ENCODE results near the gene CDH20. TPM values are rescaled to one million over a fixed set of nuclear protein-coding genes. Genes with fewer than 3 reads are reported as not detected.

CDH20 gene
- total and polyA plus RNA-seq, 2 of the 13 experiments (the other 11 are each of a cell fraction or from before 2014, with no cell fraction given) = not detected

GRCh38 chr18:61528961-61529360 lies 195.7 kb downstream of the CDH20 start:
- intact Hi-C loops (cut with micrococcal nuclease; ENCODE audit: unreplicated experiment) = no loop called here

More at GRCh38 chr18:61528961-61529360, 195.7 kb downstream of the CDH20 start:
- ChIA-PET POLR2A (no interaction called here), CTCF (ENCODE audit: low intra/inter-chr PET ratio, low total read pairs) (no interaction called here)
- BruUV-seq (replicated peaks) = no TSS peak
- Histone ChIP-seq H3K4me1 (ENCODE audit: insufficient read depth, low read length) (no peaks in the 10 kb centered on the region), H3K9me3 (ENCODE audit: low read length) (no peaks in the 10 kb centered on the region), H3K9ac (ENCODE audit: insufficient read depth, low read depth, low read length) (no peak overlapping the region), H3K36me3 (replicated peaks in 1 of 2; ENCODE audit: control insufficient read depth in 1 of 2, insufficient read depth in 2 of 2, low read length in 2 of 2) (no peaks in the 10 kb centered on the region), H4K20me1 (ENCODE audit: insufficient read depth, low read length) (no peaks in the 10 kb centered on the region), H2AFZ (ENCODE audit: low read length) (no peak overlapping the region), H3K4me3 (replicated peaks in 1 of 3; ENCODE audit: insufficient read depth in 1 of 3, low read depth in 2 of 3, low read length in 3 of 3) (no peak overlapping the region), H3K4me2 (ENCODE audit: low read depth, low read length) (no peak overlapping the region), H3K27ac (ENCODE audit: extremely low read length, insufficient read depth, low read length) (no peak overlapping the region), H3K27me3 (ENCODE audit: control insufficient read depth in 1 of 2, insufficient read depth in 2 of 2, low read length in 2 of 2) (peaks cover 0 to 6% of the 10 kb centered on the region in 2 experiments; a peak in 1 of 5 replicates), H3K79me2 (ENCODE audit: insufficient read depth, low read length) (no peaks in the 10 kb centered on the region)
- TF ChIP-seq KDM5B (CRISPR knock-in tag; IDR thresholded peaks at IDR 0.05; ENCODE audit: borderline replicate concordance) (no peak), FOXM1 (CRISPR knock-in tag; IDR thresholded peaks at IDR 0.05) (no peak), ZNF382 (CRISPR knock-in tag; IDR thresholded peaks at IDR 0.05; ENCODE audit: borderline replicate concordance) (no peak), SMAD1 (CRISPR knock-in tag; IDR thresholded peaks at IDR 0.05; ENCODE audit: borderline replicate concordance, low read depth) (no peak), KDM6A (CRISPR knock-in tag; IDR thresholded peaks at IDR 0.05; ENCODE audit: low read depth) (no peak), ZNF878 (CRISPR knock-in tag; IDR thresholded peaks at IDR 0.05) (no peak), MED8 (CRISPR knock-in tag; IDR thresholded peaks at IDR 0.05; ENCODE audit: insufficient replicate concordance) (no peak), THYN1 (CRISPR knock-in tag; IDR thresholded peaks at IDR 0.05; ENCODE audit: borderline replicate concordance, low read depth) (no peak), MIXL1 (CRISPR knock-in tag; IDR thresholded peaks at IDR 0.05) (no peak), CEBPZ (IDR thresholded peaks at IDR 0.05; ENCODE audit: low read length) (no peak), ZFX (CRISPR knock-in tag; IDR thresholded peaks at IDR 0.05; ENCODE audit: low read depth) (no peak), PAWR (CRISPR knock-in tag; IDR thresholded peaks at IDR 0.05; ENCODE audit: borderline replicate concordance) (no peak), XRCC5 (optimal IDR thresholded peaks at IDR 0.05; ENCODE audit: low read length) (no peak), ARNT2 (CRISPR knock-in tag; IDR thresholded peaks at IDR 0.05; ENCODE audit: low read depth) (no peak)
- TF ChIP-seq, protein P1, sequence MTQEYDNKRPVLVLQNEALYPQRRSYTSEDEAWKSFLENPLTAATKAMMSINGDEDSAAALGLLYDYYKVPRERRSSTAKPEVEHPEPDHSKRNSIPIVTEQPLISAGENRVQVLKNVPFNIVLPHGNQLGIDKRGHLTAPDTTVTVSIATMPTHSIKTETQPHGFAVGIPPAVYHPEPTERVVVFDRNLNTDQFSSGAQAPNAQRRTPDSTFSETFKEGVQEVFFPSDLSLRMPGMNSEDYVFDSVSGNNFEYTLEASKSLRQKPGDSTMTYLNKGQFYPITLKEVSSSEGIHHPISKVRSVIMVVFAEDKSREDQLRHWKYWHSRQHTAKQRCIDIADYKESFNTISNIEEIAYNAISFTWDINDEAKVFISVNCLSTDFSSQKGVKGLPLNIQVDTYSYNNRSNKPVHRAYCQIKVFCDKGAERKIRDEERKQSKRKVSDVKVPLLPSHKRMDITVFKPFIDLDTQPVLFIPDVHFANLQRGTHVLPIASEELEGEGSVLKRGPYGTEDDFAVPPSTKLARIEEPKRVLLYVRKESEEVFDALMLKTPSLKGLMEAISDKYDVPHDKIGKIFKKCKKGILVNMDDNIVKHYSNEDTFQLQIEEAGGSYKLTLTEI (CRISPR knock-in tag; conservative IDR thresholded peaks at IDR 0.05) = no peak
- TF ChIP-seq, protein P2, sequence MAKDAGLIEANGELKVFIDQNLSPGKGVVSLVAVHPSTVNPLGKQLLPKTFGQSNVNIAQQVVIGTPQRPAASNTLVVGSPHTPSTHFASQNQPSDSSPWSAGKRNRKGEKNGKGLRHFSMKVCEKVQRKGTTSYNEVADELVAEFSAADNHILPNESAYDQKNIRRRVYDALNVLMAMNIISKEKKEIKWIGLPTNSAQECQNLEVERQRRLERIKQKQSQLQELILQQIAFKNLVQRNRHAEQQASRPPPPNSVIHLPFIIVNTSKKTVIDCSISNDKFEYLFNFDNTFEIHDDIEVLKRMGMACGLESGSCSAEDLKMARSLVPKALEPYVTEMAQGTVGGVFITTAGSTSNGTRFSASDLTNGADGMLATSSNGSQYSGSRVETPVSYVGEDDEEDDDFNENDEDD (CRISPR knock-in tag; IDR thresholded peaks at IDR 0.05; ENCODE audit: borderline replicate concordance) = no peak
- DNase-seq (ENCODE audit: low spot score) (no peak), ATAC-seq (no peak), FAIRE-seq (no peak)
- in situ Hi-C loops (cut with HindIII; ENCODE audit: extremely low pct_ligation_motif_present, low pct_unique_long_range_greater_than_20kb) = no loop called here
- 44% methylated on average over 6 of the region's 6 CpGs for WGBS (ENCODE audit: low lambda C conversion rate)
